Measurements from ENCODE around the gene PON1. TPM values are rescaled to one million over a fixed set of nuclear protein-coding genes. Genes with fewer than 3 reads are reported as not detected.

The PON1 gene
- total RNA-seq, 2 experiments from 2014 or later = not detected

GRCh38 chr7:95316588-95316987 lies 7.7 kb downstream of the PON1 start:
- ATAC-seq (ENCODE audit: poor library complexity) (no peak), DNase-seq (no peak)
- CTCF ChIA-PET = no interaction called here
- no peak overlapping the region for H3K4me3 Mint-ChIP-seq
- intact Hi-C loops (cut with DNase I, micrococcal nuclease) = no loop called here
- Histone ChIP-seq H3K27ac (ENCODE audit: low read depth in 1 of 2, low read length in 2 of 2) (no peak overlapping the region), H3K4me1 (ENCODE audit: insufficient read depth, low read length) (no peaks in the 10 kb centered on the region), H3K4me3 (ENCODE audit: low read length) (no peak overlapping the region), H3K9me3 (ENCODE audit: control insufficient read depth in 1 of 2, insufficient read depth in 1 of 2, low read length in 2 of 2) (no peaks in the 10 kb centered on the region), H3K36me3 (ENCODE audit: insufficient read depth, low read length) (no peaks in the 10 kb centered on the region), H3K27me3 (ENCODE audit: control insufficient read depth in 1 of 2, insufficient read depth in 2 of 2, low read length in 2 of 2) (no peaks in the 10 kb centered on the region)
- H3K27ac Mint-ChIP-seq = no peak overlapping the region
- no peaks in the 10 kb centered on the region for H3K9me3 Mint-ChIP-seq
- H3K4me1 Mint-ChIP-seq (ENCODE audit: low read depth) = no peaks in the 10 kb centered on the region
- POLR2A ChIA-PET = no interaction called here
- TF ChIP-seq CTCF (IDR thresholded peaks at IDR 0.05) = no peak
- no peaks in the 10 kb centered on the region for H3K36me3 Mint-ChIP-seq (ENCODE audit: low read depth)
- peaks cover 5% of the 10 kb centered on the region for H3K27me3 Mint-ChIP-seq

GRCh38 chr7:95312561-95312960 lies 11.8 kb downstream of the PON1 start:
- H3K4me1 ChIP-seq (ENCODE audit: insufficient read depth, low read length) = no peaks in the 10 kb centered on the region
- H3K27me3 ChIP-seq (ENCODE audit: control insufficient read depth in 1 of 2, insufficient read depth in 2 of 2, low read length in 2 of 2) = no peaks in the 10 kb centered on the region
- Mint-ChIP-seq H3K36me3 (ENCODE audit: low read depth) (no peaks in the 10 kb centered on the region), H3K4me1 (ENCODE audit: low read depth) (no peaks in the 10 kb centered on the region), H3K4me3 (no peak overlapping the region), H3K27me3 (peaks cover 9% of the 10 kb centered on the region), H3K27ac (no peak overlapping the region), H3K9me3 (no peaks in the 10 kb centered on the region)
- no peak for ATAC-seq (ENCODE audit: poor library complexity)
- no peak overlapping the region for H3K27ac ChIP-seq (ENCODE audit: low read depth in 1 of 2, low read length in 2 of 2)
- no peaks in the 10 kb centered on the region for H3K36me3 ChIP-seq (ENCODE audit: insufficient read depth, low read length)
- DNase-seq = no peak
- H3K4me3 ChIP-seq (ENCODE audit: low read length) = no peak overlapping the region
- POLR2A ChIA-PET = no interaction called here
- CTCF ChIA-PET = no interaction called here
- H3K9me3 ChIP-seq (ENCODE audit: control insufficient read depth in 1 of 2, insufficient read depth in 1 of 2, low read length in 2 of 2) = no peaks in the 10 kb centered on the region
- TF ChIP-seq CTCF (IDR thresholded peaks at IDR 0.05) = no peak
- intact Hi-C loops (cut with DNase I, micrococcal nuclease) = no loop called here

GRCh38 chr7:95311389-95311788 lies 12.9 kb downstream of the PON1 start:
- H3K4me3 Mint-ChIP-seq = no peak overlapping the region
- CTCF ChIA-PET = no interaction called here
- Histone ChIP-seq H3K27ac (ENCODE audit: low read depth in 1 of 2, low read length in 2 of 2) (no peak overlapping the region), H3K4me1 (ENCODE audit: insufficient read depth, low read length) (no peaks in the 10 kb centered on the region), H3K9me3 (ENCODE audit: control insufficient read depth in 1 of 2, insufficient read depth in 1 of 2, low read length in 2 of 2) (no peaks in the 10 kb centered on the region), H3K27me3 (ENCODE audit: control insufficient read depth in 1 of 2, insufficient read depth in 2 of 2, low read length in 2 of 2) (peaks cover 0 to 3% of the 10 kb centered on the region in 2 experiments), H3K4me3 (ENCODE audit: low read length) (no peak overlapping the region), H3K36me3 (ENCODE audit: insufficient read depth, low read length) (no peaks in the 10 kb centered on the region)
- intact Hi-C loops (cut with DNase I, micrococcal nuclease) = no loop called here
- POLR2A ChIA-PET = no interaction called here
- no peaks in the 10 kb centered on the region for H3K36me3 Mint-ChIP-seq (ENCODE audit: low read depth)
- no peak for TF ChIP-seq CTCF (IDR thresholded peaks at IDR 0.05)
- H3K4me1 Mint-ChIP-seq (ENCODE audit: low read depth) = no peaks in the 10 kb centered on the region
- peaks cover 9% of the 10 kb centered on the region for H3K27me3 Mint-ChIP-seq
- ATAC-seq (ENCODE audit: poor library complexity) = no peak
- no peak overlapping the region for H3K27ac Mint-ChIP-seq
- H3K9me3 Mint-ChIP-seq = no peaks in the 10 kb centered on the region
- DNase-seq = no peak

All from CD4-positive, alpha-beta T cell (primary cell).